Measurements from ENCODE around the gene HIGD1A.

HIGD1A gene

GRCh38 chr3:42747581-42747980 lies 56.7 kb downstream of the HIGD1A start:
- Histone ChIP-seq H3K4me1 (ENCODE audit: control insufficient read depth in 1 of 2, insufficient read depth in 2 of 2, low read length in 2 of 2) (peaks cover 2 to 7% of the 10 kb centered on the region in 2 experiments), H3K27me3 (ENCODE audit: insufficient read depth, low read length) (no peaks in the 10 kb centered on the region), H2BK12ac (ENCODE audit: low read length) (no peak overlapping the region), H3K9ac (ENCODE audit: low read length) (no peak overlapping the region), H3K79me1 (ENCODE audit: low read length) (no peaks in the 10 kb centered on the region), H3K4me2 (ENCODE audit: low read length) (no peak overlapping the region), H4K12ac (ENCODE audit: low read depth, low read length) (no peak overlapping the region), H2BK120ac (ENCODE audit: insufficient read depth, low read length, poor library complexity) (no peak overlapping the region), H3K18ac (ENCODE audit: low read length) (no peak overlapping the region), H3K79me2 (ENCODE audit: control insufficient read depth, insufficient read depth, low read length, poor library complexity) (no peaks in the 10 kb centered on the region), H3K23ac (ENCODE audit: low read length) (no peak overlapping the region), H4K8ac (ENCODE audit: low read depth, low read length) (no peak overlapping the region), H3K9me3 (ENCODE audit: insufficient read depth, low read depth, low read length) (no peaks in the 10 kb centered on the region), H3K36me3 (ENCODE audit: control insufficient read depth in 1 of 2, insufficient read depth in 2 of 2, low read length in 2 of 2) (no peaks in the 10 kb centered on the region), H2AFZ (ENCODE audit: insufficient read depth, low read length, poor library complexity) (no peak overlapping the region), H3K14ac (ENCODE audit: low read length) (no peak overlapping the region), H2BK5ac (ENCODE audit: low read depth, low read length, poor library complexity) (no peak overlapping the region), H2AK5ac (ENCODE audit: low read length) (no peak overlapping the region), H3K27ac (ENCODE audit: low read depth, low read length) (no peak overlapping the region), H3K4ac (ENCODE audit: low read depth, low read length) (no peak overlapping the region), H3K4me3 (ENCODE audit: low read depth, low read length) (no peak overlapping the region), H4K91ac (ENCODE audit: low read depth, low read length) (no peak overlapping the region)
- WGBS (ENCODE audit: extremely low coverage, insufficient coverage, insufficient read length) = no CpG with 5 or more reads among the region's 6 CpGs
- DNase-seq = no peak

DNA sequence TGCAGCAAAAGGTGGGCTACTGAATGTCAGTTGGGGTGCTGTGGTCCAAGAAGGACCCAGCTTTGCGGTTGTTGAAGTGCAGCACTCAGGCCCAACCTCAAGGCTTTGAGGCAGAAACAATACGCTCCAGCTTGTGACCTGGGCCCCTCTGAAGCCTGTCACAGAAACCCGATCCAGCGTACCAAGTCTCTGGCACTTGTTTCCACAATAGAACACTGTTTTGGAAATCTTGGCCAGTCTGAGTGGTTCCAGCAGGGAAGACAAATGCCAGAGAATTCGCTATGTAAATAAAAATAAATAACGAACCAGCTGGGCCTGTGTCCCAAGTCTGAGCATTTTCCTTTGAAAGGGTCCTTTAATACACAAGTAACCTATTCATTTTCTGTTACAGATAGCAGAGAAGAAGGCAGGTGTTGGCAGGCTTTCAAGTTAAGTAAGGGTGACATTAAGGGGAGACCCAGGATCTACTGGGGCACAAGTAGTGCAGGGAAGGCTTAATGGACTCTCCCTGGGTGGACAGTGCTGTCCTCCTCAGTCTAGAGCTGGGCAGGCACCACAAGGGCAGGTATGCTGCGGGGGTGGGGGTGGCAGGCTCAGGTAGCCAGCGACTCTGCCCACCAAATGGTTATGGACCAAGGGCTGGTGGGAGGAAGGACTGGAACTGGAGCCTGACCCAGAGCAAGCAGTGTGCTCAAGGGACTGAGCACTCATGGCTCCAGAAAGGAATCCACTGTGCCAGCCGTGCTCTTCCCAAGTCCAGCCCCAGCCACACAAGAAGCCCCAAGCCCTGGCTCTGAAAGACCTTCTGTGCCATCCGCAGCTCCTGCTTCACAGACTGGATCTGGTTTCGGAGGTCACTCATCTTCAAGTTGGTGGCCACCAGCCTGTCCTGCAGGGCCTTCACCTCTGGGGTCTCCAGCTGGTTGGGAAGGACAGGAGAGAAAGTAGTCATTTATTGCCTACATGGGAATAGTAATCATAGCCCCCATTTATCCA lies 57.5 kb downstream of the HIGD1A start:
- H2AFZ ChIP-seq (ENCODE audit: insufficient read depth, low read length, poor library complexity) = no peak overlapping the region
- no peak overlapping the region for H2BK5ac ChIP-seq (ENCODE audit: low read depth, low read length, poor library complexity)
- no peaks in the 10 kb centered on the region for H3K79me2 ChIP-seq (ENCODE audit: control insufficient read depth, insufficient read depth, low read length, poor library complexity)
- no peak overlapping the region for H3K4me2 ChIP-seq (ENCODE audit: low read length)
- H3K9ac ChIP-seq (ENCODE audit: low read length) = no peak overlapping the region
- no peak overlapping the region for H4K8ac ChIP-seq (ENCODE audit: low read depth, low read length)
- H3K27ac ChIP-seq (ENCODE audit: low read depth, low read length) = no peak overlapping the region
- H3K23ac ChIP-seq (ENCODE audit: low read length) = no peak overlapping the region
- H3K9me3 ChIP-seq (ENCODE audit: insufficient read depth, low read depth, low read length) = no peaks in the 10 kb centered on the region
- H3K4me3 ChIP-seq (ENCODE audit: low read depth, low read length) = no peak overlapping the region
- H3K27me3 ChIP-seq (ENCODE audit: insufficient read depth, low read length) = no peaks in the 10 kb centered on the region
- no peak overlapping the region for H3K14ac ChIP-seq (ENCODE audit: low read length)
- H2BK120ac ChIP-seq (ENCODE audit: insufficient read depth, low read length, poor library complexity) = no peak overlapping the region
- WGBS (ENCODE audit: extremely low coverage, insufficient coverage, insufficient read length) = no CpG with 5 or more reads among the region's 11 CpGs
- no peak overlapping the region for H4K12ac ChIP-seq (ENCODE audit: low read depth, low read length)
- H2BK12ac ChIP-seq (ENCODE audit: low read length) = no peak overlapping the region
- H2AK5ac ChIP-seq (ENCODE audit: low read length) = no peak overlapping the region
- H3K36me3 ChIP-seq (ENCODE audit: control insufficient read depth in 1 of 2, insufficient read depth in 2 of 2, low read length in 2 of 2) = no peaks in the 10 kb centered on the region
- DNase-seq = no peak
- peaks cover 2 to 7% of the 10 kb centered on the region in 2 experiments for H3K4me1 ChIP-seq (ENCODE audit: control insufficient read depth in 1 of 2, insufficient read depth in 2 of 2, low read length in 2 of 2)
- no peaks in the 10 kb centered on the region for H3K79me1 ChIP-seq (ENCODE audit: low read length)
- no peak overlapping the region for H3K4ac ChIP-seq (ENCODE audit: low read depth, low read length)
- H4K91ac ChIP-seq (ENCODE audit: low read depth, low read length) = no peak overlapping the region
- H3K18ac ChIP-seq (ENCODE audit: low read length) = no peak overlapping the region

GRCh38 chr3:42745776-42746454 lies 58.4 kb downstream of the HIGD1A start:
- H2AK5ac ChIP-seq (ENCODE audit: low read length) = no peak overlapping the region
- no peak for DNase-seq
- no peak overlapping the region for H4K91ac ChIP-seq (ENCODE audit: low read depth, low read length)
- no peak overlapping the region for H4K8ac ChIP-seq (ENCODE audit: low read depth, low read length)
- no peak overlapping the region for H3K27ac ChIP-seq (ENCODE audit: low read depth, low read length)
- no peak overlapping the region for H2BK120ac ChIP-seq (ENCODE audit: insufficient read depth, low read length, poor library complexity)
- H3K79me2 ChIP-seq (ENCODE audit: control insufficient read depth, insufficient read depth, low read length, poor library complexity) = no peaks in the 10 kb centered on the region
- no peak overlapping the region for H2AFZ ChIP-seq (ENCODE audit: insufficient read depth, low read length, poor library complexity)
- H3K36me3 ChIP-seq (ENCODE audit: control insufficient read depth in 1 of 2, insufficient read depth in 2 of 2, low read length in 2 of 2) = no peaks in the 10 kb centered on the region
- H3K4me1 ChIP-seq (ENCODE audit: control insufficient read depth in 1 of 2, insufficient read depth in 2 of 2, low read length in 2 of 2) = peaks cover 2 to 4% of the 10 kb centered on the region in 2 experiments
- H3K9ac ChIP-seq (ENCODE audit: low read length) = no peak overlapping the region
- H3K18ac ChIP-seq (ENCODE audit: low read length) = no peak overlapping the region
- no peak overlapping the region for H3K23ac ChIP-seq (ENCODE audit: low read length)
- no peak overlapping the region for H4K12ac ChIP-seq (ENCODE audit: low read depth, low read length)
- no peak overlapping the region for H3K14ac ChIP-seq (ENCODE audit: low read length)
- no peak overlapping the region for H2BK5ac ChIP-seq (ENCODE audit: low read depth, low read length, poor library complexity)
- no peak overlapping the region for H3K4me3 ChIP-seq (ENCODE audit: low read depth, low read length)
- no peaks in the 10 kb centered on the region for H3K79me1 ChIP-seq (ENCODE audit: low read length)
- H3K27me3 ChIP-seq (ENCODE audit: insufficient read depth, low read length) = no peaks in the 10 kb centered on the region
- H3K4me2 ChIP-seq (ENCODE audit: low read length) = no peak overlapping the region
- no peak overlapping the region for H3K4ac ChIP-seq (ENCODE audit: low read depth, low read length)
- no peaks in the 10 kb centered on the region for H3K9me3 ChIP-seq (ENCODE audit: insufficient read depth, low read depth, low read length)
- H2BK12ac ChIP-seq (ENCODE audit: low read length) = no peak overlapping the region
- no CpG with 5 or more reads among the region's 8 CpGs for WGBS (ENCODE audit: extremely low coverage, insufficient coverage, insufficient read length)

GRCh38 chr3:42745291-42745745 lies 59.0 kb downstream of the HIGD1A start:
- no peak overlapping the region for H3K4ac ChIP-seq (ENCODE audit: low read depth, low read length)
- no peak overlapping the region for H4K91ac ChIP-seq (ENCODE audit: low read depth, low read length)
- H3K27ac ChIP-seq (ENCODE audit: low read depth, low read length) = no peak overlapping the region
- no peak overlapping the region for H3K9ac ChIP-seq (ENCODE audit: low read length)
- no peak for DNase-seq
- no peak overlapping the region for H3K23ac ChIP-seq (ENCODE audit: low read length)
- H2BK5ac ChIP-seq (ENCODE audit: low read depth, low read length, poor library complexity) = no peak overlapping the region
- H3K4me3 ChIP-seq (ENCODE audit: low read depth, low read length) = no peak overlapping the region
- H3K18ac ChIP-seq (ENCODE audit: low read length) = no peak overlapping the region
- no peaks in the 10 kb centered on the region for H3K79me1 ChIP-seq (ENCODE audit: low read length)
- no peak overlapping the region for H2AFZ ChIP-seq (ENCODE audit: insufficient read depth, low read length, poor library complexity)
- H3K9me3 ChIP-seq (ENCODE audit: insufficient read depth, low read depth, low read length) = no peaks in the 10 kb centered on the region
- no peak overlapping the region for H4K8ac ChIP-seq (ENCODE audit: low read depth, low read length)
- no peak overlapping the region for H3K14ac ChIP-seq (ENCODE audit: low read length)
- H2AK5ac ChIP-seq (ENCODE audit: low read length) = no peak overlapping the region
- H2BK12ac ChIP-seq (ENCODE audit: low read length) = no peak overlapping the region
- no peaks in the 10 kb centered on the region for H3K36me3 ChIP-seq (ENCODE audit: control insufficient read depth in 1 of 2, insufficient read depth in 2 of 2, low read length in 2 of 2)
- H4K12ac ChIP-seq (ENCODE audit: low read depth, low read length) = no peak overlapping the region
- no peak overlapping the region for H2BK120ac ChIP-seq (ENCODE audit: insufficient read depth, low read length, poor library complexity)
- H3K27me3 ChIP-seq (ENCODE audit: insufficient read depth, low read length) = no peaks in the 10 kb centered on the region
- H3K79me2 ChIP-seq (ENCODE audit: control insufficient read depth, insufficient read depth, low read length, poor library complexity) = no peaks in the 10 kb centered on the region
- H3K4me2 ChIP-seq (ENCODE audit: low read length) = no peak overlapping the region
- peaks cover 2 to 4% of the 10 kb centered on the region in 2 experiments for H3K4me1 ChIP-seq (ENCODE audit: control insufficient read depth in 1 of 2, insufficient read depth in 2 of 2, low read length in 2 of 2)
- WGBS (ENCODE audit: extremely low coverage, insufficient coverage, insufficient read length) = no CpG with 5 or more reads among the region's 3 CpGs

Data from trophoblast cell (in vitro differentiated cells and primary cell).